22Rv1 (cell line): ENCODE data around the gene LFNG.

Source experiments
- ZFX ChIP-seq: fragments of 450-650 bp; IDR thresholded peaks from 2 replicates; pipeline ENCODE4 v1.6.1; 2017; ENCODE audit warnings: antibody characterized with exemption, borderline replicate concordance
- TF ChIP-seq, protein P1 (sequence below): fragments of 450-650 bp; IDR thresholded peaks from 2 replicates; pipeline ENCODE4 v1.5.1; 2017; ENCODE audit warnings: mild to moderate bottlenecking

DNA sequence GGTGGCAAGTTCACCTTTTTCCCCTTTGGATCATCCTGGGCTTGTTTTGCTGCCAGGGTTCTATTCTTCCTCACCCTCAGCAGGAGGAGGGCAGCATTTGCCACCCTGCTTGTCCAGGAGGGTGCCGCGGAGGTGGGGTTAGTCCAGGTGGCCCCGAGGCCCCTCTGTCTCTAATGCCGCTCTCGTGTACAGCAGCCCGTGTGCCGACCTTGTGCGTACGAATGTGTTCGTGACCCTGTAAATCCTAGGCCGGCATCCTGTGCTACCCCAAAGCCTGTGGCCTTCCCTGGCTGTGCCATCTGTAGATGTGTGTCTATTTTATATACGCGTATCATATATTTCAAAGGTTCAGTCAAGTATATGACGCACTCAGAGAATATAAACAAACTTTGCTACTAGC is 49.8 kb downstream of the LFNG start:
- TF ChIP-seq, protein P1, sequence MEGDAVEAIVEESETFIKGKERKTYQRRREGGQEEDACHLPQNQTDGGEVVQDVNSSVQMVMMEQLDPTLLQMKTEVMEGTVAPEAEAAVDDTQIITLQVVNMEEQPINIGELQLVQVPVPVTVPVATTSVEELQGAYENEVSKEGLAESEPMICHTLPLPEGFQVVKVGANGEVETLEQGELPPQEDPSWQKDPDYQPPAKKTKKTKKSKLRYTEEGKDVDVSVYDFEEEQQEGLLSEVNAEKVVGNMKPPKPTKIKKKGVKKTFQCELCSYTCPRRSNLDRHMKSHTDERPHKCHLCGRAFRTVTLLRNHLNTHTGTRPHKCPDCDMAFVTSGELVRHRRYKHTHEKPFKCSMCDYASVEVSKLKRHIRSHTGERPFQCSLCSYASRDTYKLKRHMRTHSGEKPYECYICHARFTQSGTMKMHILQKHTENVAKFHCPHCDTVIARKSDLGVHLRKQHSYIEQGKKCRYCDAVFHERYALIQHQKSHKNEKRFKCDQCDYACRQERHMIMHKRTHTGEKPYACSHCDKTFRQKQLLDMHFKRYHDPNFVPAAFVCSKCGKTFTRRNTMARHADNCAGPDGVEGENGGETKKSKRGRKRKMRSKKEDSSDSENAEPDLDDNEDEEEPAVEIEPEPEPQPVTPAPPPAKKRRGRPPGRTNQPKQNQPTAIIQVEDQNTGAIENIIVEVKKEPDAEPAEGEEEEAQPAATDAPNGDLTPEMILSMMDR: no peak
- no peak for TF ChIP-seq ZFX
